ENCODE data around the gene SPNS3.

GRCh38 chr17:4533523-4534504 is 100.1 kb downstream of the SPNS3 start:
- TF ChIP-seq EZH2 (IDR thresholded peaks at IDR 0.05) (no peak), CTCF (IDR thresholded peaks at IDR 0.05 in 2 of 3, conservative IDR thresholded peaks at IDR 0.05 in 1 of 3; ENCODE audit: borderline replicate concordance in 1 of 3, insufficient read depth in 1 of 3, low read depth in 2 of 3, low read length in 2 of 3) (no peak), POLR2A (IDR thresholded peaks at IDR 0.05; ENCODE audit: borderline replicate concordance, extremely low read depth, insufficient read depth, insufficient read length) (peak; percentile 27), EZH2phosphoT487 (IDR thresholded peaks at IDR 0.05; ENCODE audit: borderline replicate concordance) (no peak), POLR2AphosphoS5 (IDR thresholded peaks at IDR 0.05; ENCODE audit: low read depth, low read length) (0 out of 2 replicates have a peak, but pooled peaks have one; percentile 14), YY1 (IDR thresholded peaks at IDR 0.05; ENCODE audit: extremely low read depth, insufficient replicate concordance, low read depth, low read length) (no peak), SIN3A (IDR thresholded peaks at IDR 0.05; ENCODE audit: low read depth) (no peak), SRF (IDR thresholded peaks at IDR 0.05; ENCODE audit: low read depth) (no peak), SP1 (IDR thresholded peaks at IDR 0.05; ENCODE audit: low read depth) (no peak), RAD21 (IDR thresholded peaks at IDR 0.05; ENCODE audit: low read depth) (no peak)

Measured in HCT116 (cell line).